VCaP (cell line): ENCODE results near the gene SCOC.

Experiments used
- H3K27ac ChIP-seq: fragments of 450-650 bp; 2 replicates; pipeline ENCODE4 v1.5.1; 2017
- TF ChIP-seq, protein P1 (sequence below): fragments of 450-650 bp; conservative IDR thresholded peaks from 2 replicates; pipeline ENCODE4 v1.5.1; 2017; ENCODE audit warnings: mild to moderate bottlenecking, moderate library complexity

SCOC gene

DNA sequence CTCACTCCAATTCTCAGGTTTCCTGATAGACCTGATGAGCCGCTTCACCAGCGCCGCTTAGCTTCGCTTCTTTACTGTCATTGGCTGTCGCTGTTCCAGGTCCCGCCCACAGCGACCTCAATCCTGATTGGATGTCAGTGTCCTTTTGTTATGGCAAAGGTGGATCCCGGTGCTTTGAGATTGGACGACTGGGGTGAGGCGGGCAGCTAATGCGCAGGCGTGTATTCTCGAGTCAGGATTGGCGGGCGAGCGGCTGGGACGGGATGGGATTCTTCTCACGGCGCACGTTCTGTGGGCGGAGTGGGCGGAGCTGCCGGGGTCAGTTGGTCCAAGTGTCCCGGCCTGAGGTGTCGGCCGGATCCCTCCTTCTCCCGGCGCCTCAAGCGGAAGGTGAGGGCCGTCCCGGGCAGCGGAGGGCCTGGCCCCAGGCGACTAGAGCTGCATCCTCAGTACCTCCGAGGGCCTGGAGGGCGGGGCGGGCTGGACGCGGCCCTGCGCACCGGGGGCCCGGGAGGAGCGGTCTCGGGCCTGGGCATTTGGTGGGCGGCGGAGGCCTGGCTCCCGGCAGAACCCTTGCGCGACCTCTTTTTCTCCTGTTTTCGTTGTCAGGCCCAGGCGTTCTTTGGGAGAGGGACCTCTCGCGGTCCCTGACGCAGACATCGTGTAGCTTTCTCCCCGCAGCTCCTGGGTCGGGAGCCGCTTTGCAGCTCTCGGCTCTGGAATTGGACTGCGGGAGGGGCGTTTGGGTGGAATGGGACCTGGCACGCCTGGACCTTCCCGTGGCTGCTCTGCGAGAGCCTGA, at the start of gene SCOC:
SCOC (plus strand) TSS at position 319 of the 802 bp plus-strand sequence. CDS start 5,525 bp downstream, outside the sequence.
- H3K27ac ChIP-seq = peak within 1 kb of the TSS; percentile 91
- TF ChIP-seq, protein P1, sequence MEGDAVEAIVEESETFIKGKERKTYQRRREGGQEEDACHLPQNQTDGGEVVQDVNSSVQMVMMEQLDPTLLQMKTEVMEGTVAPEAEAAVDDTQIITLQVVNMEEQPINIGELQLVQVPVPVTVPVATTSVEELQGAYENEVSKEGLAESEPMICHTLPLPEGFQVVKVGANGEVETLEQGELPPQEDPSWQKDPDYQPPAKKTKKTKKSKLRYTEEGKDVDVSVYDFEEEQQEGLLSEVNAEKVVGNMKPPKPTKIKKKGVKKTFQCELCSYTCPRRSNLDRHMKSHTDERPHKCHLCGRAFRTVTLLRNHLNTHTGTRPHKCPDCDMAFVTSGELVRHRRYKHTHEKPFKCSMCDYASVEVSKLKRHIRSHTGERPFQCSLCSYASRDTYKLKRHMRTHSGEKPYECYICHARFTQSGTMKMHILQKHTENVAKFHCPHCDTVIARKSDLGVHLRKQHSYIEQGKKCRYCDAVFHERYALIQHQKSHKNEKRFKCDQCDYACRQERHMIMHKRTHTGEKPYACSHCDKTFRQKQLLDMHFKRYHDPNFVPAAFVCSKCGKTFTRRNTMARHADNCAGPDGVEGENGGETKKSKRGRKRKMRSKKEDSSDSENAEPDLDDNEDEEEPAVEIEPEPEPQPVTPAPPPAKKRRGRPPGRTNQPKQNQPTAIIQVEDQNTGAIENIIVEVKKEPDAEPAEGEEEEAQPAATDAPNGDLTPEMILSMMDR = no peak

DNA sequence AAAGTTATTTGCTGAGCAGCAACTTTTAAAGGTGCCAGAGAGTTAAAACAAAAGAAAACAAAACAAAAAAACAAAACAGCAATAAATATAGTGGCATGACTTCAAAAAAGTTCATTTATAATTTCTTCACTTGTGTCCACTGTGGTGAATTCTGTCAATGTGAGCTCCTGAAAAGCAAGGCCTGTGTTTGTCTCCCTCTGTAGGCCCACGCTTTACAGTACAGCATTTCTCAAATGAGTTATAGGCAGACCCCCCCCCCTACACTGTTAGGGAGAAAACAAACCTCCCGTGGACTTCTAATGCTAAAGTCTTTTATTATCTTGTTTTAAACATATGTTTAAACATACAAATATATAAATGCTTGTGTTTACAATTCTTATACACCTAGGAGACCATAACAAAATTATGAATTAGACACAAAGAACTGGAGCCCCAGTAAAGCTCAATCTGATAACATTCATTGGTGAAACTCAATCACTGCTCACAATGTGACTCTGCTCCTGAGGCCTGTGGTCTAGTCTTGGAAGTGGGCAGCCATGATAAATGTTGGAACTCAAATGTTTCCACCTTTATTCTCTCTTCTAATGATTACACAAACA, 47.0 kb upstream of the SCOC start:
- H3K27ac ChIP-seq = no peak overlapping the region
- TF ChIP-seq, protein P1 = peak; percentile 83

DNA sequence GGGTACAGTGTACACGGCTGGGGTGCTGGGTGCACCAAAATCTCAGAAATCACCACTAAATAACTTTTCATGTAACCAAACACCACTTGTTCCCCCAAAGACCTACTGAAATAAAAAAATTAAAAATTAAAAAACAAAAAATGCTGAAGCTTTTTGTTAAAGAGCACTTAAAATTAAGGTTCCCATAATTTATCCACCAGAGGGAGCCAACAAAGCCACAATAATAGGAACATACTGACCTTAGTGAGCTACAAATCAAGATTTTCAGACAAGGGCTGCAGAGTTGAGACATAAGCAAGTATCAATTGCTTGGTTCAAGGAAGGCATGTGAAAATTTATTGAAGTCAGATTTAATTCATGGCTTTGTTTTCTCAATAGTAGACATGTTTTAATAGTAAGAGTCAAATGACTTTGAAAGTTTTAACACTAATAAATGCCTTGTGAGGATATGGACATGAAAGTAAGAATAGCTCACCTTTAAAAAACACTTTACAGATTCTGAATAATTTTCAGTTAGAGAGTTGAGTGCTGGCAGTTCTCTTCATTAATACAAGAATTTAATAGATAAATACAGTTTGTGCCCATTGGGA, 43.0 kb upstream of the SCOC start:
- no peak overlapping the region for H3K27ac ChIP-seq
- TF ChIP-seq, protein P1 = peak; percentile 80

DNA sequence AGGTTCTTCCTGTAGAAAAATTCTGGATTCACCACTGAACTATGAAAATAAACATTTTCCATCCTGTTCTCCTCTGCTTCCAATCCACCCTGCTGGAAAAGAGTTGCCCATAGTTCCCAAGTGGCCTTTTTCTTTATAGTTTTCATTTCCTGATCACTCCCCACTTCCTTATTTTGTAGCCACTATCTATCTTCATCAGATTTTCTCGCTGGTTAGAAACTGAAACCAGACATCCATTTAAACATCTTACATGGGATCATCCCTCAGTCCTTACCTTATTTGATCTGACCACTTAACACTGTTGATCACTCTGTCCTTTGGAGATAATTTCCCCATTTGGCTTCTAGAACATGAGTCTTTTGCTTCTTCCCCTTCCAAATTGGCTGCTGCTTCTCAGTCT, 42.2 kb upstream of the SCOC start:
- no peak overlapping the region; the same call in 1 of the 2 replicates for H3K27ac ChIP-seq
- TF ChIP-seq, protein P1 = no peak

DNA sequence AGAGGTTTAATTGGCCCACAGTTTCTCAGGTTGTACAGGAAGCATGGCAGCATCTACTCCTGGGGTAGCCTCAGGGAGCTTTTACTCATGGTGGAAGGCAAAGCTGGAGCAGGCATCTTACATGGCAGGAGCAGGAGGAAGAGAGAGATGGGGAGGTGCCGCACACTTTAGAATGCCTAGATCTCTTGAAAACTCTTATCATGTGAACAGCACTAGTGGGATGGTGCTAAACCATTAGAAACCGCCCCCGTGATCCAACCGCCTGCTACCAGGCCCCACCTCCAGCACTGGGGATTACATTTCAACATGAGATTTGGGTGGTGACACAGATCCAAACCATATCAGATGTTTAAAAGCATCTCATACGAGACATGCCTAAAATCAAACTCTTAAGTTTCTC, 41.6 kb upstream of the SCOC start:
- TF ChIP-seq, protein P1 = no peak
- no peak overlapping the region; the same call in 1 of the 2 replicates for H3K27ac ChIP-seq

DNA sequence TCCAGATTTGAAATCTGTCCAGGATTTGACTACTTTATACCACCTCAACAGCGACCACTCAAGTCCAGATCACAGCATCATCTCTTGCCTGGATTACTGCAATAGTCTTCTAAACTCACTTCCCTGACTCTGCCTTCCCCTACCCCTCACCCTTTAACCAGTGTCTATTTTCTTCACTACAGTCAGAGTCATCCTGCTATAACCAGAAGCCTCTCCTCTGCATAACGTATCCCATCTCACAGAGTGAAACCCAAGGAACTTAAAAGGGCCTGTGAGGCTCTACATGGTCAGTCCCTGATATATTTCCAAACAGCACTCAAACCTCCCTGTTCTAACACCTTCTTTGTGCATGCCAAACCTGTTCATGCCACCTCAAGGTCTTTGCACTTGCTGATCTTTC, 40.7 kb upstream of the SCOC start:
- peak overlapping the region; percentile 79 for H3K27ac ChIP-seq
- TF ChIP-seq, protein P1 = no peak

DNA sequence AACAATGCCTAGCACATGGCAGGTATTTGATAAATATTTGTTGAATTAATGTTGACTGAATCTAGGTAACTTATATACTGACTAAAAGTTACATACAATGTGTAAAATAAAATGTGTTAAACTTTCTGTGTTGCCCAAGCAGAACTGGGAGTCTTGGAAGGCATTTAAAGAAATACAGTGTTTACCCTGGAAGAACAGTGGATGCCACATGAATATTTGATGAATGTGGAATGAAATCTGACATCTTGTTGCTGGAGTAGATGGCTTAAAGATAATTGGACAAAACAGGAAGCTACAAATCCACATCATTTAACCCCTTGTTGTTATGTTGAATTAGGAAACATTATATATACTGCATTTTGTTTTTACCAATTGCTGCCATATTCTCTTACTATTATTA, 39.9 kb upstream of the SCOC start:
- peak overlapping the region; percentile 79 for H3K27ac ChIP-seq
- TF ChIP-seq, protein P1 = no peak
